Globus pallidus (tissue), 1 donor: ENCODE measurements around the gene ZZZ3.
A peak's percentile ranks its signal among the peaks of the same experiment; 100 is the strongest.
"Not testable (repeated sequence)": the region's sequence is repeated elsewhere in the genome, so short reads cannot be mapped to it uniquely, and the experiment has no call there.

Source experiments
- DNase-seq: peaks from one replicate; pipeline ENCODE4 v3.0.0-alpha.2; 2015; ENCODE audit warnings: low spot score

ZZZ3 gene

DNA sequence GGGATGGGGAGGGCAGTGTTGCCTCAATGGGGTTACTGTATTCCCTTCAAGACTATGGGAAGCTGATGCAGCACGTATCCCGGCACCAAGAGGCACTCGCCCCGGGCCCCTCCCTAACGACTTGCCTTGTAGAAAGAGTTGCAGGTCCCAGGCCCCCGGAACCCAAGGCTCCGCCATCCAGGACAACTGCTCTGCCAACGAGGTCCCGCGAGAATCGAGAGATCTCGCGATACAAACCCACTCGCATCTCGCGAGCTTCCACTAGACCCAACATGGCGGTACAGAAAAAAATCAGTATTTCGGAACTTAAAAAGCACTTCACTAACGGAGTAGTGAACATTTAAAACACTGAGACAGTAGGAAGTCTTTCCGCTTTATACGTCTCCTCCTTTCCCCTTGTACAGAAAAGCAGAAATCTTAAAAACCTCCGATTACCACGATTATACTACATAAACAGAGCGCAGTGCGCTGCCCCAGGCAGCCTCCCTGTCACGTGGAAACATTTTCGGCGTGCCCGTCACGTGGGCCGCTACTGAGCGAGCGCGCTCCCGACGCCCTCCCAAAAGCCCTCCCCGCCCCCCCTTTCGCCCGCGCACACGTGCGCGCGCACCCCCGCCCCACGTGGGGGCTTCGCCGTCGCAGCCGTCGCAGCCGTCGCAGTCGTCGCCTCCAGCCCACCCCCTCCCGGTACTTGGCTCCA, at the start of gene ZZZ3:
Gene ZZZ3, minus strand, starts transcription at position 199 of the 700 bp plus-strand sequence. CDS start 49,304 bp downstream, outside the sequence.
- peak; percentile 89 for DNase-seq

DNA sequence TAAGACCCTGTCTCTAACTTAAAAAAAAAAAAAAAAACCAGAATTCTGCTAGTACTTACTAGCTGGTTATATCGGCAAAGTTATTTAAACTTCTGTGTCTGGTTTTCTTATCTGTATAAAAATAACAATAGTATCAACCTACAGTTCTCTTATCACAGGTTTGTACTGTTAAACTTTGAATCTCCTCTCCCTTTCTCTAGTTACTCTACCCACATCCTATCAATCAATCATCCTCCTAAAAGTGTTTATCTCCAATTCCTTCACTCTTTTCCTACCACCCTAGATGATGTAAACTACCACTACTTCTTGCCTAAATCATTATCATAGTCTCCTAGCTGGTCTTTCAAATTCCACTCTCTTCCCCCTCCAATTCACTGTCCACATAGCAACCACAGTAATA, 49.6 kb upstream of the ZZZ3 start:
- no peak for DNase-seq

DNA sequence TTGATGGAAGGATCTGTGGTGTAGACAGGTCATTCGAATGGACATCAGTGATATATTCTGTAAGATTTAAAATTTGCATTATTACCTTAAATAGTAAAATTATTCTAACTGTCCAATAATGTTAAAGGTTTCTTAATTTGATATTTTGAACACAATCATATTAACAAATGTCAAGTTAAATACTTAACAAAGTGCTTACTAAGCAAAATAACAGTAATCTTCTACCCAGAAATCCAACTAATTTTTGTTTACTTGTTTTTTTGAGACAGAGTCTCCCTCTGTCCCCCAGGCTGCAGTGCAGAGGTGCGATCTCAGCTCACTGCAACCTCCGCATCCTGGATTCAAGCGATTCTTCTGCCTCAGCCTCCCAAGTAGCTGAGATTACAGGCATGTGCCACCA, 43.2 kb upstream of the ZZZ3 start:
- no peak for DNase-seq

DNA sequence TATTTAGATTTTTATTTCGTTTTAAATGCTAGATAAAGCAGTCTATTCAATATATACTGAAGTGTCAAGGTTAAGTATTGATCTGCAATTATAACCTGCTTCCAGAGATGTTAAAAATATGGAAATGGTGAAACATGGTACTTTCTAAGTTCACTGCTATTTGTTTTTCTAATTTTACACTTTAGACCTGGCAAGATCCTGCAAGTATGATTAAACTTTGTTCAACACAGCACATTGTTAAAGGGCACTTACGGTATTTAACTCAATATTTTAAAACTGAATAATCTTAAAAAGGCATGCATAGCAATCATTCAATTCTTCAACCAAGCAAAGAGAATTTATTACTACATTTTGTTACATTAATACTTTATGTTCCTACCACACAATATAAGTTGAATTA, 35.7 kb upstream of the ZZZ3 start:
- DNase-seq: no peak

DNA sequence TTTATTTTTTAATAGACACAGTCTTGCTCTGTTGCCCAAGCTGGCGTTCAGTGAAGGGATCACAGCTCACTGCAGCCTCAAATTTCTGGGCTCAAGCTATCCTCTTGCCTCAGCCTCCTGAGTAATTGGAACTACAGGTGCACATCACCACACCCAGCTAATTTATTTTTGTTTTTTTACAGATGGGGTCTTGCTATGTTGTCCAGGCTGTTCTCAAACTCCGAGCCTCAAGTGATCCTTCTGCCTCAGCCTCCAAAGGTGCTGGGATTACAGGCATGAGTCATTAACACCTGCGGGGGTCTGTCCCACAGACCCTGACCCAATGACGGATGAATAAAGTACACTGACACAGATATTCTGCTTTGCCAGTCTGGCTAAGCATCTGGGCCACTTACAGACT, 33.6 kb upstream of the ZZZ3 start:
- no peak for DNase-seq

DNA sequence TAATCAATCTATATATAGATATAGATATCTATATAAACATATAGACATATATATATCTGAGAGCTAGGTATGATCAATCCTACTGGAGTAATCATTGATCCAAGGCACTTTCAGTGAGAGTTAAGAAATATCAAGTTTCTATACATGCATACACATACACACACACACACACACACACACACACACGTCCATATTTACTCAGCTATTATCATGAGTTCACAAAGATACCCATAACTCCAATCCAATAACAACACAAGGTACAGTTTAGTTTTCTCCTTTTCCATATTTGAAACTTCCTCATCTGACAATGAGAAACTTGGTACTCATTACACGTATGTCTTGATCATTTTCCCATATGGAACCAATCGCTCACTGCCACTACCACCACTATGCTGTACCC, 27.3 kb upstream of the ZZZ3 start:
- no peak for DNase-seq

DNA sequence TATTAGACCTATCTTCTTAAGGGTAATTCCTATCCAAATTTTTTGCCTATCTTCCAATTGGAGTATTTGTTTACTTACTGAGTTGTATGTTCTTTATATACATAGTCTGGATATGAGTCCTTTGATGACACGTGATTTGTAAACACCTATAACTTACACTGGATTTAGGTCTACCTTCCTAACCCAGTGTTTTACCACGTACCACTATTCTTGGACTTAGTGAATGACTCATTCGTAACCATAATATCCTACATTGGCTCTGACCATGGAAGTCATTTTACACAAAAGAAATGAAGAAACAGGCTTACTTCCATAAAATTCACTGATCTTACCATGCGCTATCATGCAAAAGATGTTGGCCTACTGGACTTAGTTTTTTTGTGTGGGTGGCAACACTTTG, 23.9 kb upstream of the ZZZ3 start:
- DNase-seq: no peak

DNA sequence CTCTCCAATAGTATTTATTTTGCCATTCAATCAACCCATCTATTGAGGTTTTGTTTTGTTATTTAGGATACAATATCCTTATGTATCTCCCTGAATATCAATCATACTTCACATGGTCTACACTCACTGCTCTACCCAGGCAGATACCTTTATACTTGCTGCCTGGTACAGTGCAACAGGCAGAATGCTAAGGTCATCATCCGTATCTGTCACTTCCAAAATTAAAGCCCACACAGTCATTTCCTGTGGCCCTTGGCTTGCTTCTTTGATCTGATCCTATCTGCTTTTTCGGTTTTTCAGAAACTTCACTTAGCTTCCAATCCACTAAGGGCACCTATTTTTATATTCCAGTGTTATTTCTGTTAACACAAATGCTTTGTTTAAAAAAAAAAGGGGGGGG, 22.3 kb upstream of the ZZZ3 start:
- DNase-seq: no peak

DNA sequence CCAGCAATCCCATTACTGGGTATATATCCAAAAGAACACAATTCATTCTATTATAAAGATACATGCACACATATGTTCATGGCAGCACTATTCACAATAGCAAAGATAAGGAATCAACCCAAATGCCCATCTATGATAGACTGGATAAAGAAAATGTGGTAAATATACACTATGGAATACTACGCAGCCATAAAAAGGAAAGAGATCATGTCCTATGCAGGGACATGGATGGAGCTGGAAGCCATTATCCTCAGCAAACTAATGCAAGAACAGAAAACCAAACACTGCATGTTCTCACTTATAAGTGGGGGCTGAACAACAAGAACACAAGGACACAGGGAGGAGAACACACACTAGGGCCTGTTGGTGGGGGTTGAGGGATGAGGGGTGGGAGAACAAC, 17.2 kb upstream of the ZZZ3 start:
- not testable (repeated sequence) for DNase-seq

DNA sequence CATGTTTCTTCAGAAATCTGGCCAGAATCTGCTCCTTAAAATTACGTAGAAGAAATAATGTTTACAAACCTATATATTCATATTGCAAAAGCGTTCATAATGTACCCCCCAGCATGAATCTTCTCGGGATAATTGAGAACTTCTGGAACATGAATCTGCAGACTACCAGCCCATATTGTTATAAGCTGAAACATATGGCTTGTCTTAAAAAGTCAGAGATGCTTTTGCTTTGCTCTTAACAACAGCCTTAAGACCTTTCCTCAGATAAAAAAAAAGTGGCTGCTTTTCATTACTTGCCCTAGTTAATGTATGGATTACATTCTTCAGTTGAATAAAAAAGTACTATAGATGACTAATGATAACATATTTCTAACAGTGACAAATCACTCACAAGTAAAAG, 15.0 kb upstream of the ZZZ3 start:
- no peak for DNase-seq

DNA sequence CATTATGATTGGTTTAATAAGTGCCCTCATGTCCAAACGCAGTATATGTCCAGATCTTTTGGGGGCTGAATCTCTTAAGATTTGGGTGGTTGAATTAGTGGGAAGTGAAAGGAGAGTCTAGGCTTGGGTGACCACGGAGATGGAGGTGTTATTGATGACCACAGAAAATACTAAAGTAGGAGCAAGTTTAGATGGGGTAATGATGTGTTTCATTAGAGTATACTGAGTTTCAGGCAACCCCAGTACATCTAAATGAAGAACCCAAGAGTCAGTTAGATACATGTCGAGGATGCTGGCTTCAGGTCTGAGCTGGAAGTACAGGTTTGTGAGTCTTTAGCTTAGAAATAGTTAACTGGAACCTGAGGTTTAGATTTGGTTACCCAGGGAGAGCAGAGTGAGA, 6.5 kb upstream of the ZZZ3 start:
- no peak for DNase-seq

DNA sequence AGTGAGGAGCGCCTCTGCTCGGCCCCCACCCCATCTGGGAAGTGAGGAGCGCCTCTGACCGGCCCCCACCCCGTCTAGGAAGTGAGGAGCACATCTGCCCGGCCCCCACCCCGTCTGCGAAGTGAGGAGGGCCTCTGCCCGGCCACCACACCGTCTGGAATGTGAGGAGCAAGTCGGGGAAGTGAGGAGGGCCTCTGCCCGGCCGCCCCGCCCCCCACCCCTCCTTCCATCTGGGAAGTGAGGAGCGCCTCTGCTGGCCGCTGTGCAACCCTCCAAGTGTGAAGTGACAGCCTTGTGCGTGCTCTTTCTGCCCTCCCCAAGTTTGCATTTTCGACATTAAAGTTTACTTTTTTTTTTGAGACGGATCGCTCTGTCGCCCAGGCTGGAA, 5.1 kb upstream of the ZZZ3 start:
- DNase-seq: no peak

DNA sequence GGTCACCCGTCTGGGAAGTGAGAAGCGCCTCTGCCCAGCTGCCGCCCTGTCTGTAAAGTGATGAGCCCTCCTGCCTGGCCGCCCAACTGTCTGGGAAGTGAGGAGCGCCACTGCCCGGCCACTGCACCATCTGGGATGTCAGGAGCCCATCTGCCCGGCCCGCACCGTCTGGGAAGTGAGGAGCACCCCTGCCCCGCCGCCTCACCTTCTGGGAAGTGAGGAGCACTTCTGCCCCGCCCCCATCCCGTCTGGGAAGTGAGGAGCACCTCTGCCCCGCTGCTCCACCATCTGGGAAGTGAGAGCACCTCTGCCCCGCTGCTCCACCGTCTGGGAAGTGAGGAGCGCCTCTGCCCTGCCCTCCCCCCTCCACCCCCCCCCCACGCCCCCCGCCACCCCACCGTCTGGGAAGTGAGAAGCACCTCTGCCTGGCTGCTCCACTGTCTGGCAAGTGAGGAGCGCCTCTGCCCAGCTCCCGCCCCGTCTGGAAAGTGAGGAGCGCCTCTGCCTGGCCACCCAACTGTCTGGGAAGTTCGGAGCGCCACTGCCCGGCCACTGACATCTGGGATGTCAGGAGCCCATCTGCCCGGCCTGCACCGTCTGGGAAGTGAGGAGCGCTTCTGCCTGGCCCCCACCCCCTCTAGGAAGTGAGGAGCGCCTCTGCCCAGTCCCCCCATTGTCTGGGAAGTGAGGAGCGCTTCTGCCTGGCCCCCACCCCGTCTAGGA, 4.5 kb upstream of the ZZZ3 start:
- no peak for DNase-seq

DNA sequence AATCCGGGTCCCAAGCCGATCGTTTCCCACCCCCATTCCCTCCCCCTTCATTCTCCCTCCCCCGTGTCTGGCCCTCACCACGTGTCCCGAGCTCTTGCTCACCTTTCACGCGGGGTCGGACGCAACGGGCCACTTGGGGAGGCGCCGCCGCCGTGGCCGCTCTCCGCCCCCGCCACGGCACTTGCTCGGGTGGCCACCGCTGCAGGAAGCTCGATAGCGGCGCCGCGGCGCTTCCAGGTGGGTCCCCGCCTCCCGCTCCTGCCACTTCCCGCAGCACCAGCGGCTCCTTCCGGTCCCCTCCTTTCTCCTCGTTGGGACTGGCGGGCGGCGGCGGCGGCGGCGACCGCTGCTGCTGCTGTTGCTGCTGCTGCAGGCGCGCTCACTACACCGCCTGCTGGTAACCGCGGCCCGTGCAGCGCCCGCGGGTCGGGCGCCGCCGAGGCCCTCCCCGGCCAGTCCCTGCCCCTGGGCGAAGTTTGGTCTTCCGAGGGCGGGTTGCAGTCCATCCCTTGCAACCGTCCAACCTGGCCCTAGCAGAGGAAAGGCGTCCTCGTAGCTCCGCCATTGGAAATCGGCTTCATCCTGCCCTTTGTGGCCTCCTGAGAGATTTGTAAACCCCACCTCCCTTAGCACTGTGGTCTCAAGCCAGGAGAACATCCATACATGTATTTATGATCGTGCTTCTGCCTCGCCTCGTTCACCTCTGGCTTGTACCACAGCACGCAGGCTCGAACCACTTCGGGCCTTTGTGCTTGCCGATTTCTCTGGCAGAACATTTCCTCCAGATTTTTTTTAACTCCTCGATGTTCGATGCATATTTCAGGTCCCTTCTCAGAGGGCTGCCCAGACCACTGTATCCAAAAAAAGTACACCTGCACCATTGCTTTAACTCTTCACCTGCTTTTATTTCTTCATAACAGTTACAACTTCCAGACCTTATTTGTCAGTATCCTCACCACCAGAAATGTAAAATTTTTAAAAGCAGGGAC, 996 bp upstream of the ZZZ3 start:
- peak; percentile 93 for DNase-seq

DNA sequence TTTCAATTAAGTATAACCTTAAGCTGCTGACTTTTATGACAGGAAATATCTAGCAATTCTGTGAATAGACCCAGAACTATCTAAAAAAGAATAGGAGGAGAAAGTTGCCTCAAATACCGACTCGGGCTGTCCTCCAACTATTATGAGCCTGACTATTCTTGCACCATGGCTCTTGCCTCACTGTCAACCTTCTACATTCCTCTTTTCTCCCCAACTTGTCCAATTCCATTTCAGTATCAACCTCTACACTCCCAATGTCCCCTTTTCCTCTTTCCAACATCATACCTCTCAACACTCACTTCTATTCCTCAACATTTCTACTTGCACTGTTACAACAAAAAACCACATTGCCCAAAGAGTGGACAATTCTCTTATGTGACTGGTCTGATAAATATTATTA, 2.3 kb downstream of the ZZZ3 start:
- no peak for DNase-seq

DNA sequence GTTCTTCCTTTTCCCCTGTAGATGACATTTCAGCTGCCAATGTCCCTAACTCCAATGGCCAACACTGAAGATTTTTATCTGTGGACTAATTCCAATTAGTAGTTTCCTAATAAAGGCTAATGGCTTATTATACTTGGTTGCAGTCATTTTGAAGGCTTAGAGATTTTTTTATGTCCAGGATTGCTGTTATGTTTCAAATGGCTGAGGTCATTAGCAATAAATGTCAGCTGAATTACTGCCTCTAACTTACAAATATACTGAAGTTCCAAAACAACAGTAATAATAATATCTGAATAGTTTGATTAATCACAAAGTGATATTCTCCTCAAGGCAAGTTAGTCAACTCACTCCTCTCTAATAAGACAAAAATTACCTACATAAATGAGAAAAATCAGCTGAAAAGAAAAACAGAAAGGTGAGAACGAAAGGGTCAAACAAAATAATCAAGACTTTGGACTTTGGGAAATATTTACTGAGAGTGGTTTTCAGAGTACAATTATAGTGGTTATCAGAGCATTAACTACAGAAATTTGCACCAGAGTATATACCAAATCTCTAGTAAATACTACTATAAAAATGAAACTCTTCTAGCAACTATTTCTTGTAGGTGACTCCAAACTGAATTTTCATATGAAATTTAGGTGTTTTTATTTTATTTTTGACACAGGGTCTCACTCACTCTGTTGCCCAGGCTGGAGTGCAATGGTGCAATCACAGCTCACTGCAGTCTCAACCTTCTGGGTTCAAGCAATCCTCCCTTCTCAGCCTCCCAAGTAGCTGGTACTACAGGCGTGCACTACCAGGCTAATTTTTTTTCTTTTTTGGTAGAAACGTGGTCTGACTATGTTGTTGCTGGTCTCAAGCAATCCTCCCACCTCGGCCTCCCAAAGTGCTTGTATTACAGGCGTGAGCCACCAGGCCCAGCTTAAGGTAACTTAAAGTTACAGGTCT, 3.5 kb downstream of the ZZZ3 start:
- DNase-seq: no peak

DNA sequence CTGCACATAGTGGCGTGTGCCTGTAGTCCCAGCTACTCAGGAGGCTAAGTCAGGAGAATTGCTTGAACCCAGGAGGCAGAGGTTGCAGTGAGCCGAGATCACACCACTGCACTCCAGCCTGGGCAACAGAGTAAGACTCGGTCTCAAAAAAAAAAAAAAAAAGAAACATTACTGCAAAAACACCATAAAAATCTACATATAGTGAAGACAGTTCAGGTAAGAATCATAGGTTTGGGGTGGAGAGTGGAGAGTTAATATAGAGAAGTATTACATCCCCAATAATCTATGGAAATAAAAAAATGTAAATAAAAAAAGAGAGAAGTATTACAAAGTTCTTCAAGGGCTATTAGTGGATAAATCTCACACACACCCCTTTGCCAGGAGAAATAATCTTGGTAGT, 7.7 kb downstream of the ZZZ3 start:
- not testable (repeated sequence) for DNase-seq

DNA sequence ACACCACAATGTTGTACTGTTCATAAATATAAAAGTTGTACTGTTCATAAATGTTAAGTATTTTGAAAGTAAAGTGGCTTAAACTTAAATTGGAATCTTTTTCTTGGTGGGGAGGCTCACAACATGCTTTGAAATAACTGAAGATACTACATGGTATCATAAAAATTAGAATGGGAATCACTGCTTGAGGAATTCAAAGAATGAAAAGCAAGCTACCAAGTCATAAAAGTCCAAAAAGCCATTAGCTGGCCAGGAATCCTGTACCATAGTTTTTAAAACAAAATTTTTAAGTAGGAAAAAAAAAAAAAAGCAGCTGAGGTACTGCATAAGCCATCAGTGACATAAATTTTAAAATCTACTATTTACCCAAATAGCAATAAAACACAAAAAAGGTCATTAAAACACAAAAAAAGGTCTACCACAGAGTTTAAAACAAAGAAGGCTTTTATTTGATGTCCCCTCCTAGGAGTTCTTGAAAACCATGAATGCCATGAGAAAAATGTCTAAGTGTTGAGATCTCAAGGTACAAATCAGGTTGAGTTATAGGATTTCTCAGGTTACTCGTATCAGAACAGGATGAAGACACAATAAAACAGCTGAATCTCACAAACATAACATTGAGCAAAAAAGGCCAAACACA, 8.6 kb downstream of the ZZZ3 start:
- DNase-seq: no peak

DNA sequence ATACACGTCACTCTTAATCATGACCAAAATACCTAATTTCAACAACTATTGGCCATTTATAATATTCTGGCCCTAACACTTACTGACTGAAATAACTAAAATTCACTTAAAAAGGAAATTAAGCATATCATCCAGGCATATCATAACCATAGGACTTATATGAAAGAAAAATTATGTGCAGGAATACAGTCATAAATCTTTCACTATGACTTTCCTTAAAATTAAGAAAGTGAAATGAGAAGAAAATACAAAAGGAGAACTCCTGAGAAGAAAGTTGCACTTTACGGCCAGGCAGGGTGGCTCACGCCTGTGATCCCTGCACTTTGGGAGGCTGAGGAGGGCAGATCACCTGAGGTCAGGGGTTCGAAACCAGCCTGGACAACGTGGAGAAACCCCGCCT, 9.4 kb downstream of the ZZZ3 start:
- DNase-seq: no peak

DNA sequence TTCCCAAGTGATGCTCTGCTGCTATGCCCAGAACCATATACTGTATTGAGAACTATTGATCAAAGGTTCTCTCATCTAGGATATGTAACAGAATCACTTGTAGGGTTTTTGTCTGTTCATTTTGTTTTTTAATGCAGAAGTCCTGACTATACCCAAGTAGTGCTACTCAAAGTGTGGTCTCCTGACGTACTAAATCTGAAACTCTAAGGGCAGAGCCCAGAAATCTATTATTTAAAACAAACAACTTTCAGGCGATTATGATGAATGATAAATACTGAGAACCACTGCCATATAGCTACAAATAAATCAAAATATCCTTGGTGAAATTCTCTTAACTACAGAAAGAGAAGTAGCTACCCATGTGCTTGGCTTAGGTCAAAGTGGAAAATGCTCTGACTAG, 10.1 kb downstream of the ZZZ3 start:
- no peak for DNase-seq

DNA sequence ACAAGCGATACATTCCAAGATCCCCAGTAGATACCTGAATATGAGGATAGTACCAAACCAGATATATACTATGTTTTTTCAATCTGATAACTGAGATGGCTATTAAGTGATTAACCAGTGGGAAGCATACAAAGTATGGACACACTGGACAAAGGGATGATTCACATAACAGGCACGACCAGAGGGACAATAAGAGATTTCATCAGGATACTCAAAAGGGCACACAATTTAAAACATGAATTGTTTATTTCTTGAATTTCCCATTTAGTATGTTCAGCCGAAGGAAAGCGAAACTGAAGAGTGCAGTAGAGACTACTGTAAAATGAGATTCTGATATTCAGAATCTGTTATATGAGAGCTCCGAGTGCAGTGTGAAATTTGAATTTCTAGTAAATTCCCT, 10.6 kb downstream of the ZZZ3 start:
- peak; percentile 75 for DNase-seq
